Head of caudate nucleus (tissue), 42 donors: ENCODE results near the gene FAM13A.
A peak's percentile ranks its signal among the peaks of the same experiment; 100 is the strongest.

Experiments used
- DNase-seq, 42 donors: peaks; one replicate each; pipeline versions ENCODE4 v3.0.0 to v3.0.0-alpha.2; 2020 to 2021; ENCODE audit warnings: mixed read lengths in 7 of 42
- intact Hi-C: fragments of 100-400 bp; cut with DNase I; formaldehyde crosslinking; loops from one replicate; pipeline ENCODE4 v1.15.0; 2022

The FAM13A gene

GRCh38 chr4:88823058-88823919 lies 233.7 kb downstream of the FAM13A start:
- intact Hi-C loops, result no loop called here
- peak; percentile 63 to 94 (median 84) for DNase-seq

DNA sequence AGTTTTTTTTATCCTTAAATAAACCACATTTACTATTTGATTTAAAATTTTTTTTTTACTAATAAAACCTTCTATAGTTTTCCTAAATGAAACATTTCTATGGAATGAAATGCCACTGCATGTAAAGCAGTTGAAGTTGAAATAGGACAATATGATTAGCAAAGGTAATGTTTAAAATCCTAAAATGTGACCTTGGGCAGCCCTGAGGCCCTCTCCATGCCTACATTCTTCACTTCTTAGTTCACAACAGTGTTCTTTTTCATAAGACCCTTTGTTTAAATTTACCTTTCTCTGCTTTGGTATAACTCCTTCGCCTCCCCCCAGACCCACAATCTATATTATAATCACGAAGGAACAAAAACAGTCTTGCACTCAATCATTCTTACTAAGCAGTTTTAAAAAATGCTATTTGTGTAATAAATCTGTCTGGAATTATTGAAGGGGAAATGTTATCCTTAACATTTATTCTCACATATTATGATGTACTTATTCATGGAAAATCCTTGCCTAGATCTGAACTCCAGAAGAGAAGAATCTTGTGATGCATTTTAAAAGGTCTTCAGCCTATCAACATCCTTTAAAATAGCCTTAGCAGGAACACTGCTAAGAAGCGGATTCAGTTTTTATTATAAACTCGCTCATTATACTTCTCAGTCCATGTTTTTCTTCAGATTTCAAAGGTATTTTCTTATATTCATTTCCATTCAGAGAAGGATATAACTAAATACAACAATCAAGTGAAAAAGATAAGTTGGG lies 234.8 kb downstream of the FAM13A start:
- intact Hi-C loops, result no loop called here
- no peak for DNase-seq

DNA sequence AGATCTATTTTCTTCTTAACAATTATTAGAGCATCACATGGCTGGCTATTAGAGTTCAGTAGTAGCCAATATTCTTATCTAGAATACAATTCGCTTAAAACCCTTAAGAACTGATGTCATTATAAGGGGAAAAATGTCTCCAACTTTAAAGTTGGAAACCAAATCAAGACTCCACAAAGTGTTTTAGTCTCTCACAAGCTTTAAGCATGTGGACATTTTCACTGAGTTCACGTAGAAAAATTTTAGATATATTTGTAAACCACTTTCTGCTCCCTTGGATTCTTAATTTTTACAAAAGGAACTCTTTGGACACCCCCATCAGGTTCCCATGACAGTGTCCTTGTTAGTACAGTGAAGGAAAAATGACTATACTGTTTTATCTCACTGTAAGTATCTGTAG lies 235.5 kb downstream of the FAM13A start:
- no peak for DNase-seq
- intact Hi-C loops, result no loop called here

GRCh38 chr4:88820698-88821415 lies 236.1 kb downstream of the FAM13A start:
- peak in 1 of 42 donors; percentile 5 for DNase-seq
- intact Hi-C loops, result no loop called here

DNA sequence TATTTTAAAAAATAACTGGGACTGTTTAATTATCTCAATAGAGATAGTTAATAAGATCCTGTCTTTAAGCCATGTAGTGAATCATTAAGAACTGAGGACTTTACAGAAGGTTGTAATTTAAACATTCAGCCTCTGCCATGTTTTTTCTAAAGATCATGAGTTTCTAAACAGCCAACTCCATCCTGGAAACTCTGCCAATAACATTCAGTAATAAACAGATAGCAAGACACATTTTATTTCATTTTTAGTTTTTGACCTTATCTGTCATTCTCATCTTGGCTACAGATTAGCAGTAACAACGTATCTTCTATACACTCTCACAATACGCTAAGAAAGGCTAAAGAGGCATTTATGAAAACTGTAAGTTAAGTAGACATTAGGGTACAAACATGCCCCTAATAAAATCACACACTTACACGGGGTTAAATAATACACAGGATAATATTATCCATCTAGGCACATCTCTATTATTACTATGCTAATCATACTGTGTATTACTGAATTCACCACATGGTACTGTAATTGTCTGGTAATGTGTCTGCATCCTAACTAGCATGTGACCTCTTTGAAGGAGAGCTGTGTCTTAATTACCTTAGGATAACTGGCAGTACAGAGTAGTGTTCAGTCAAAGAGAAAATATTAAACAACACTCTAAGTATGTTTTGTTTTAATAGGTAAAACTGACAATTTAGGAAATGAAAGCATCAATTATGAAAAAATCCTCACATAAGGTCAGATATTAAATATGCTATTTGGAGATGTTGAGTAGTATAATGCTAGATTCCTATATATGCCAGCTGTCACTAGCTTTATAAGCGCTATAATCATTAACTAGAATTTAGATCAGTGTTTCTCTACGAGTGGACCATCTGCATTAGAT lies 236.9 kb downstream of the FAM13A start:
- intact Hi-C loops, result loop anchor here (5.0 kb wide), 1 partner anchor 202 kb away; no protein-coding TSS in a partner anchor
- DNase-seq, result no peak

DNA sequence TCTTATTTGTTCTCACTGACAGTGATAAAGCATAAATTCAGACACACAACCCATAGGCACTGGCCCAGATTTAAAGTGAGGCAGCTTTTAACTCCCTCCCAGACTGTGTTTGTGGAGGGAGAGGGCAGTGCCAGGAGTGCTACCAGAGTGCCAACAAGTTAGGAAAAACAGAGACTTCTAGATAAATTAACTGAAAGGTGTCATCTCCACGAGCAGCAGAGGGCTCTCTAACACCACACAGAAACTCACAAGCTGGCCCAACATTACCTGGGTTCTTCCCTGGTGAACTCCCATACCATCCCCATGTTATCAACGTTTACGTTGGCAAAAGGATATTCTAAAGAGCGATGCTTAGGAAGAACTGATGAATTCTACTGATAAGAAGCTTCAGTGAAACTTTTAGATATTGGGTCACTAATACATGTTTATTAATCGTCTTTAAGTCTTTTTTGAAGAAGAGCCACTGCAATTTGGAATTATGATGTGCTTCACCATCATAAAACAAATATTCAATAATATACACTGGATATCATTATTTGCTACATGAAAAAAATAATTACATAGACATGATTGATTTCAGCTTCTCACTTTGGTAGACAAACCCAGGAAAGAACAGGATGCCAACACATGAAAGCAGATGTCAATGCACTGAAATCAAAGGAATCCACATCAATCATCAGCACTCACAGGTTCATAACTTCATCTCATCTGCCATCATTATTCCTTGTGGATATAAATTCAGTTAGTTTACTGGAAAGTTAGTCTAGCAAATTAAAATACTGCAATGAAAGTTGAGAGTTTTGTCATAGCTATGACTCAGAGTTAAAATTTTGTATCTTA lies 238.1 kb downstream of the FAM13A start:
- intact Hi-C loops, result loop anchor here (5.0 kb wide), 1 partner anchor 203 kb away; no protein-coding TSS in a partner anchor
- peak in 40 of 42 donors; percentile 5 to 79 (median 52) for DNase-seq

DNA sequence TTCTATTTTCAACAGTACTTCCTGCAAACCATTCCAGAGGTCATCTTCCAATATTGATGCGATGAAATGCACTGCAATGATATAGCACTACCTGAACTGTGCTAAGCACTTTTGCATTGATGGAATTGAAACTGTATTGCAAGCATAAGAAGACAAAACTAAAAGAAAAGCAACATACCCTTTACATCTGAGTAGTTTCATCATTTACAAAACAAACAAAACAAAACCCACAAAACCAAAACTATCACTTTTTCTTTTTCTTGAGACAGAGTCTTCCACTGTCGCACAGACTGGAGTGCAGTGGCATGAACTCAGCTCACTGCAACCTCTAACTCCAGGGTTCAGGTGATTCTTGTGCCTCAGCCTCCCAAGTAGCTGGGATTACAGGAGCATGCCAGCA lies 239.2 kb downstream of the FAM13A start:
- no peak for DNase-seq
- intact Hi-C loops, result loop anchor here (5.0 kb wide), 1 partner anchor 205 kb away; no protein-coding TSS in a partner anchor

GRCh38 chr4:88816360-88816759 lies 240.6 kb downstream of the FAM13A start:
- no peak for DNase-seq
- intact Hi-C loops, result loop anchor here (5.0 kb wide), 1 partner anchor 206 kb away; no protein-coding TSS in a partner anchor

DNA sequence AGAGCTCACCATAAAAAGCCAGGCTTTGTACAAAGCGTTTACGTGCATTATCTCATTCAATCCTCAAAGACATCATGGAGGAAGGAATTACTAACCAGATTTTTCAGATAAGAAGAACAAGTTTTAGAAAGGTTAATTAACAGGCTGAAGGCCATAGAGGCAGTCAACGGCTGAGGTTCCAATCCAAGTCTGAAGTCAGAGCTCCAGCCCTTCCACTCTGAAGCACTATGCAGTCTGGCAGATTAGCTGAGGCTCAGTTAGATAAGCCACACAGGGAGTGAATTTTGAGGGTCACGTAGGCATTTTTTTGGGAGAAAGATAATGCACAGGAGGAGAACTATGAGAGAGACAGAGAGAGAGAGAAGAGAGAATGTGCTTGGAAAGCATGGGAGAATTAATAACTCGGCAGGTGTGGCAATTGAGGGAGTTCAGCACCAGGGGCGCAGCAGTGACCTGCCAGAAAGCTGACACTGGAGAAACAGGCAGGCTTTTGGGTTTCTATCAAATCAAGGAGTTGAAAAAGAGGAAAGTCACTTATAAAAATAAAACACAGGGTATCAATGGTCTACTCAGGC lies 242.9 kb downstream of the FAM13A start:
- DNase-seq, result no peak
- intact Hi-C loops, result no loop called here

DNA sequence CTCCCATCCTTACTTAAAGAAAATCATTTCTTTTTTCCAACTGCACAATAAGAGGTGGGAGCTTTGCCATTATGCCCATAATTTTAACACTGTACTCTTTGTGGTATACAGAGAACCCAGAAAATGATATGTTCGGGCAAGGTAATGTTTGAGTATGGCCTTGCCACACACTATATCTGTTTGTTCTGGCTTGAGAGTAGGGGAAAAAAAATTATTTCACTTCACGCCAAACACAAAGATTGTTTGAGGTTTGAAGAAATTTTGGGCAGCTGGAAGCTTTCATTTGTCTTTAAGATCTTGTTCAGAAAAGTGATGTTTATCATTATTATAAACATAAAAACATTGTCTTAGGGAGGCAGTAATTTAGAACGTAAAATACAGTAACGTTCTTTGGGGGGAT lies 244.0 kb downstream of the FAM13A start:
- intact Hi-C loops, result no loop called here
- no peak for DNase-seq

DNA sequence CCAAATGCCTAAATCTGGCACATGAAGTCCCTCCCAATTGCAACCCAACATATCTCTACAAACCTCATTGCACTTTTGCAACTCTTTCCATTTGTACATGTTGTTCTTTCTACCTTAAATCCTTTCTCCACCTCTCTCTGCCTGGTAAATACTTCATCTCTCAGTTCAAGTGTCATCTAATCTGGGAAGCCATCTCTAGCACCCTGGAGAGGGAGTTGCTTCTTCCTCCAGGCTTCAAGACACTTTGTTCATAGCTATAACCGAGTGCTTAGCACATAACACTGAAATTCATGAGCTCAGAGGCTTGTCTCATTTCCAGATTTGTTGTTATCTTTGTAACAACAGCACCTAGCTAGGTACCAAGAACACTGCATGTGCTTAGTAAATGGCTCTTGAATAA lies 244.6 kb downstream of the FAM13A start:
- DNase-seq, result no peak
- intact Hi-C loops, result no loop called here

DNA sequence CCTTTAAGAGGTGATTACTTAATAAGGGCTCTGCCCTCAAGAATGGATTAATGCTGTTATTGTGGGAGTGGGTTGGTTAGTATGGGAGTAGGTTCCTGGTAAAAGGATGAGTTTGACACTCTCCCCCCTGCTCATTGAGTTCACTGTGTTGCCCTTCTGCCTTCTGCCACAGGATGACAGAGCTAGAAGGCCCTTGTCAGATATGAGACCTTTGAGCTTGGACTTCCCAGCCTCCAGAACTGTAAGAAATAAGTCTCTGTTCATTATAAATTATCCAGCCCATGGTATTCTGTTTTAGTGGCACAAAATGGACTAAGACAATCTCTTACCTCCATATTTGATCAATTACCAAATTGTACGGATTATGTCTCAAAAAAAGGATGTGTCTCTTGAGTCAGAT lies 245.1 kb downstream of the FAM13A start:
- intact Hi-C loops, result no loop called here
- DNase-seq, result no peak

- intact Hi-C loops, result no loop called here
These were observed 246.7 kb downstream of the FAM13A start for GRCh38 chr4:88810325-88810724.

GRCh38 chr4:88809576-88810219 lies 247.3 kb downstream of the FAM13A start:
- no peak for DNase-seq
- intact Hi-C loops, result loop anchor here (10.0 kb wide), 1 partner anchor 105 kb away; no protein-coding TSS in a partner anchor

More at GRCh38 chr4:88810325-88810724, 246.7 kb downstream of the FAM13A start:
- DNase-seq, result no peak

DNA sequence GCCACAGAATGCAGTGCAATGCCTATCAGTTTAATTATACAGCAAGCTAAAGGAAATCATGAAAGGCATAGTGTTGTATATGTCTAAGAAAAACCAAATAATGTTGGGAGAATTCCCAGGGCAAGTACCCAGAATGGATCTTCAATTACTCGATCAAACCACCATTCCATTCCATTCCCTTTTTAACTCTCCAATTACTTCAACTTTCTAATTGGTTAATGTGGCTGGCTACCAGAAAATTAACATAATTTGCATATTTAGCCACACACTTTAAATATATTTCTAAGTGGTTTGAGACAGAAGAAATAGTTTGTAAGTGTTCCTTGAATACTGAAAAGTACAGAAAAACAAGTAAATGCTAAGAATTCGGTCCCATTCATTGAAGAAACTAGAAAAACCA lies 247.9 kb downstream of the FAM13A start:
- DNase-seq, result no peak
- intact Hi-C loops, result loop anchor here (10.0 kb wide), 1 partner anchor 104 kb away; no protein-coding TSS in a partner anchor

DNA sequence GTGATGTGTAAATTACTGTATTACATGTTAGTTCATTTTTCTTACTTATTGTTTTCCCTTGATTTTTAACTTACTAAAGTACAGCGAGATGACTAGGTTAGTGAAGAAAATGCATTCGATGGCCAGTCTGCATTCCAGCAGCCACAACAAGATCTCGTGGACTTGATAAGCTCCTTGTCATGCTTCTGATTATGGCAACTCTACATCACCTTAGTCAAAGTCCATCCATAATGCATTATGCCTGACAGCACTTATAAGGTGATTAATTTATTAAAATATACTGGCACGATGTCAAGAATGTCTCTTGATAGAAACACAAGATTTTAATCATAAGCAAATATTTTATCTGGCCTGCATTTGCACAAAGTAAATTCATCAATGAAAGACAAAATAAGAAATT lies 249.5 kb downstream of the FAM13A start:
- DNase-seq, result no peak
- intact Hi-C loops, result loop anchor here (10.0 kb wide), 1 partner anchor 103 kb away; no protein-coding TSS in a partner anchor
